ENCODE results near the gene CPXCR1. TPM values are rescaled to one million over a fixed set of nuclear protein-coding genes. Genes with fewer than 3 reads are reported as not detected.
"Not testable (repeated sequence)": the region's sequence is repeated elsewhere in the genome, so short reads cannot be mapped to it uniquely, and the experiment has no call there.

The CPXCR1 gene
- total RNA-seq: not detected

- Mint-ChIP-seq H3K27me3 (no peaks in the 10 kb centered on the region), H3K9me3 (peaks cover 2% of the 10 kb centered on the region), H3K27ac (no peak within 1 kb of the TSS), H3K4me3 (no peak within 1 kb of the TSS), H3K36me3 (no peaks in the 10 kb centered on the region), H3K4me1 (no peaks in the 10 kb centered on the region)
- DNase-seq: no peak
Observed at GRCh38 chrX:88746925-88747324, at the start of gene CPXCR1. Gene CPXCR1, plus strand, starts transcription at chrX:88747225. Its CDS starts 6,190 bp downstream, at chrX:88753415.

GRCh38 chrX:88735835-88736234, 11.2 kb upstream of the CPXCR1 start:
- Mint-ChIP-seq H3K27me3 (no peaks in the 10 kb centered on the region), H3K9me3 (no peaks in the 10 kb centered on the region), H3K27ac (no peak overlapping the region)

GRCh38 chrX:88746215-88746614, 810 bp upstream of the CPXCR1 start:
- not testable (repeated sequence) for H3K36me3 Mint-ChIP-seq, H3K4me1 Mint-ChIP-seq, DNase-seq, H3K27me3 Mint-ChIP-seq, H3K4me3 Mint-ChIP-seq, H3K27ac Mint-ChIP-seq, H3K9me3 Mint-ChIP-seq

More at GRCh38 chrX:88735835-88736234, 11.2 kb upstream of the CPXCR1 start:
- Mint-ChIP-seq H3K4me3 (no peak overlapping the region), H3K4me1 (no peaks in the 10 kb centered on the region), H3K36me3 (no peaks in the 10 kb centered on the region)
- no peak for DNase-seq

- H3K36me3 Mint-ChIP-seq, DNase-seq, H3K9me3 Mint-ChIP-seq, H3K27me3 Mint-ChIP-seq, H3K4me3 Mint-ChIP-seq, H3K4me1 Mint-ChIP-seq, H3K27ac Mint-ChIP-seq: not testable (repeated sequence)
Observed at GRCh38 chrX:88752339-88752738, 5.3 kb downstream of the CPXCR1 start.

- no peak for DNase-seq
- no peak overlapping the region for H3K4me3 Mint-ChIP-seq
- no peaks in the 10 kb centered on the region for H3K36me3 Mint-ChIP-seq
- H3K27me3 Mint-ChIP-seq: no peaks in the 10 kb centered on the region
- no peaks in the 10 kb centered on the region for H3K4me1 Mint-ChIP-seq
- no peaks in the 10 kb centered on the region for H3K9me3 Mint-ChIP-seq
- no peak overlapping the region for H3K27ac Mint-ChIP-seq
Observed at GRCh38 chrX:88789825-88790224, 42.8 kb downstream of the CPXCR1 start.
